HepG2 (cell line): ENCODE measurements around the gene ZFP90. TPM values are rescaled to one million over a fixed set of nuclear protein-coding genes. Genes with fewer than 3 reads are reported as not detected.

Source experiments
- AGO1 ChIP-seq: fragments of 200-400 bp; formaldehyde crosslinking; IDR thresholded peaks from 2 replicates; pipeline ENCODE4 v1.6.1; 2017; ENCODE audit warnings: mild to moderate bottlenecking, low read depth, low read length, moderate library complexity; ENCODE audit not compliant: poor library complexity, severe bottlenecking
- BCL6 ChIP-seq: IDR thresholded peaks from 2 replicates; pipeline ENCODE4 v1.6.1; 2016; ENCODE audit warnings: missing genetic modification reagents, missing compliant biosample characterization
- CBX5 ChIP-seq: sonication (generic); formaldehyde crosslinking; IDR thresholded peaks from 2 replicates; pipeline ENCODE4 v1.4.0; 2020; ENCODE audit warnings: missing genetic modification reagents, borderline replicate concordance
- HOXD1 ChIP-seq: sonication (generic); formaldehyde crosslinking; IDR thresholded peaks from 2 replicates; pipeline ENCODE4 v1.5.0; 2020; ENCODE audit warnings: missing genetic modification reagents
- NFE2L2 ChIP-seq: fragments of 150-350 bp; IDR thresholded peaks from 2 replicates; pipeline ENCODE4 v1.6.1; 2014; ENCODE audit warnings: low read length
- POGZ ChIP-seq: sonication (generic); formaldehyde crosslinking; IDR thresholded peaks from 2 replicates; pipeline ENCODE4 v1.4.0; 2020; ENCODE audit warnings: mild to moderate bottlenecking, missing genetic modification reagents
- TBX3 ChIP-seq: fragments of 450-650 bp; IDR thresholded peaks from 2 replicates; pipeline ENCODE4 v1.6.1; 2017; ENCODE audit warnings: antibody characterized with exemption, mild to moderate bottlenecking, inconsistent platforms, borderline replicate concordance
- ZEB1 ChIP-seq: IDR thresholded peaks from 2 replicates; pipeline ENCODE4 v1.6.1; 2012; ENCODE audit warnings: mild to moderate bottlenecking, low read depth, inconsistent platforms; ENCODE audit not compliant: insufficient replicate concordance
- ZNF17 ChIP-seq: sonication (generic); formaldehyde crosslinking; IDR thresholded peaks from 2 replicates; pipeline ENCODE4 v1.5.0; 2020; ENCODE audit warnings: mild to moderate bottlenecking, missing genetic modification reagents
- ZNF547 ChIP-seq: sonication (generic); formaldehyde crosslinking; IDR thresholded peaks from 2 replicates; pipeline ENCODE4 v1.5.1; 2020; ENCODE audit warnings: mild to moderate bottlenecking, missing genetic modification reagents
- ZNF557 ChIP-seq: sonication (generic); formaldehyde crosslinking; IDR thresholded peaks from 2 replicates; pipeline ENCODE4 v1.4.0; 2020; ENCODE audit warnings: missing genetic modification reagents
- ZSCAN12 ChIP-seq: sonication (generic); formaldehyde crosslinking; IDR thresholded peaks from 2 replicates; pipeline ENCODE4 v1.9.0; 2021; ENCODE audit warnings: mild to moderate bottlenecking, missing genetic modification reagents
- polyA plus RNA-seq, 8 experiments: library from polyadenylated mRNA; depleted of rRNA in 3 of 8; stranded (reverse) in 7 of 8; unstranded in 1 of 8; fragments of >200 nt; fragmentation: Illumina TruSeq in 4 of 8; extraction: Trizol in 4 of 8; gene quantifications; 2 replicates each; pipeline versions ENCODE4 v1.2.1 to v1.2.3, GENCODE V29; 2011 to 2016; ENCODE audit warnings: low read depth in 4 of 8, missing spikeins in 1 of 8, mixed read lengths in 1 of 8; ENCODE audit not compliant: insufficient read depth in 1 of 8
- total RNA-seq, 5 experiments: library from RNA; depleted of rRNA; stranded (reverse); fragments of >200 nt; fragmentation: Illumina TruSeq; extraction: Trizol; gene quantifications; 2 replicates each; pipeline ENCODE4 v1.2.3, GENCODE V29; 2016; ENCODE audit warnings: low read depth in 1 of 5
- TF ChIP-seq, protein P1 (sequence below), 2 experiments: sonication (generic) in 1 of 2; formaldehyde crosslinking in 1 of 2; IDR thresholded peaks; 2 replicates each; pipeline versions ENCODE4 v1.4.0 to v1.6.1; 2018 to 2020; ENCODE audit warnings: missing genetic modification reagents in 2 of 2, borderline replicate concordance in 1 of 2, low read depth in 1 of 2, mild to moderate bottlenecking in 1 of 2, missing biosample characterization in 1 of 2
- TF ChIP-seq, protein P2 (sequence below): IDR thresholded peaks from 2 replicates; pipeline ENCODE4 v1.6.1; 2012; ENCODE audit warnings: inconsistent platforms
- TF ChIP-seq, protein P3 (sequence below): sonication (generic); formaldehyde crosslinking; IDR thresholded peaks from 2 replicates; pipeline ENCODE4 v1.4.0; 2020; ENCODE audit warnings: mild to moderate bottlenecking, missing genetic modification reagents
- TF ChIP-seq, protein P4 (sequence below): sonication (generic); formaldehyde crosslinking; IDR thresholded peaks from 2 replicates; pipeline ENCODE4 v1.8.1; 2023; ENCODE audit warnings: missing genetic modification reagents, mild to moderate bottlenecking, borderline replicate concordance
- TF ChIP-seq, protein P5 (sequence below): sonication (generic); formaldehyde crosslinking; IDR thresholded peaks from 2 replicates; pipeline ENCODE4 v1.4.0; 2020; ENCODE audit warnings: missing genetic modification reagents, mild to moderate bottlenecking, borderline replicate concordance

Gene ZFP90
- total and polyA plus RNA-seq, 2 of the 13 experiments (the other 11 are each of a cell fraction or from before 2014, with no cell fraction given), result 17.6 to 18.9 TPM

DNA sequence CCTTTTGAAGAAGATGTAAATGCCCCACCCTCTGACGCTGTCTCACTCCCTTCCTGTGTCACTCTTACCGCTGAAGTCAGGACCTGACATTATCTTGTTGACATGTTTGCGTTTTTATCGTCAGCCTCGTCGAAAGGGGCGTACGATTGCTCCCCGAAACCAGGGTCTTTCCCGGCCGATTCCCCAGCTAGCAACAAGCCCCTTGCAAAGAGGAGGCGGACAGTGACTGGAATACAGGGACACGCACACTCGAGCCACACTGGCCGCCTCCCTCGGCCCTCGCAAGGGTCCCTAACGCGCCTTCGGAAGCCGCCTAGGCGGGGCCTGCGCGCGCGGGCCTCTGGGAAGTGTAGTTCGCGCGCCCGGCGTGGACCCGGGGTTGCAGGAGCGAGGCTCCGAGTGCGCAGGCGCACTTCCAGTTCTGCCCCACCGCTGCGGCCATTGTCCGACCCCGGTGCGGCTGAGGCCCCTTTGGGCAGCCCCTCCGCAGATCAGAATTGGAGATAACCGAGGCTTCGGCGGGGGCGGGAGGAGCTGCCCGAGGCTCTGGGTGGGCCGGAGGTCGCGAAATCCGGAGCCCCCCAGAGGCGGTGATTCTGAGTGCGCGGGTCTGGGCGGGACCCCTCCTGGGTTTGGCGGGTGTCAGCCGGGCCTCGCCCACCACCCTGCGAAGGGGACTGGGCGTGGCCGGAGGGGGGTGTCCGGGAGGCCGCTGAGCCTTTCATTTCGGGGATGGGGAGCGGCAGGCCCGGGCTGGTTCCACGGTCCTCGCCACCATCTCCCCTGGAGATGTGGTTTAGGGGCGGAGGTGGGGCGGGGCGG lies at the start of gene ZFP90 (continued):
- TF ChIP-seq ZEB1 (no peak), BCL6 (0 out of 2 replicates have a peak, but pooled peaks have one; percentile 13), AGO1 (no peak), ZNF17 (CRISPR knock-in tag) (no peak), NFE2L2 (no peak), ZNF547 (CRISPR knock-in tag) (peak; percentile 90), CBX5 (peak; percentile 54; the same call in 1 of the 2 replicates), ZNF557 (CRISPR knock-in tag) (peak; percentile 23; the same call in 1 of the 2 replicates), ZSCAN12 (peak; percentile 84; the same call in 1 of the 2 replicates), HOXD1 (CRISPR knock-in tag) (no peak; the same call in 1 of the 2 replicates), POGZ (peak; percentile 77), TBX3 (no peak)
- TF ChIP-seq, protein P1, sequence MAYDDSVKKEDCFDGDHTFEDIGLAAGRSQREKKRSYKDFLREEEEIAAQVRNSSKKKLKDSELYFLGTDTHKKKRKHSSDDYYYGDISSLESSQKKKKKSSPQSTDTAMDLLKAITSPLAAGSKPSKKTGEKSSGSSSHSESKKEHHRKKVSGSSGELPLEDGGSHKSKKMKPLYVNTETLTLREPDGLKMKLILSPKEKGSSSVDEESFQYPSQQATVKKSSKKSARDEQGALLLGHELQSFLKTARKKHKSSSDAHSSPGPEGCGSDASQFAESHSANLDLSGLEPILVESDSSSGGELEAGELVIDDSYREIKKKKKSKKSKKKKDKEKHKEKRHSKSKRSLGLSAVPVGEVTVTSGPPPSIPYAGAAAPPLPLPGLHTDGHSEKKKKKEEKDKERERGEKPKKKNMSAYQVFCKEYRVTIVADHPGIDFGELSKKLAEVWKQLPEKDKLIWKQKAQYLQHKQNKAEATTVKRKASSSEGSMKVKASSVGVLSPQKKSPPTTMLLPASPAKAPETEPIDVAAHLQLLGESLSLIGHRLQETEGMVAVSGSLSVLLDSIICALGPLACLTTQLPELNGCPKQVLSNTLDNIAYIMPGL (CRISPR knock-in tag; IDR thresholded peaks at IDR 0.05; ENCODE audit: borderline replicate concordance in 1 of 2, low read depth in 1 of 2), result peak; percentile 42 to 60; a peak in 2 of 4 replicates
- TF ChIP-seq, protein P2, sequence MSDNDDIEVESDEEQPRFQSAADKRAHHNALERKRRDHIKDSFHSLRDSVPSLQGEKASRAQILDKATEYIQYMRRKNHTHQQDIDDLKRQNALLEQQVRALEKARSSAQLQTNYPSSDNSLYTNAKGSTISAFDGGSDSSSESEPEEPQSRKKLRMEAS, result peak; percentile 57; the same call in 1 of the 2 replicates
- TF ChIP-seq, protein P3, sequence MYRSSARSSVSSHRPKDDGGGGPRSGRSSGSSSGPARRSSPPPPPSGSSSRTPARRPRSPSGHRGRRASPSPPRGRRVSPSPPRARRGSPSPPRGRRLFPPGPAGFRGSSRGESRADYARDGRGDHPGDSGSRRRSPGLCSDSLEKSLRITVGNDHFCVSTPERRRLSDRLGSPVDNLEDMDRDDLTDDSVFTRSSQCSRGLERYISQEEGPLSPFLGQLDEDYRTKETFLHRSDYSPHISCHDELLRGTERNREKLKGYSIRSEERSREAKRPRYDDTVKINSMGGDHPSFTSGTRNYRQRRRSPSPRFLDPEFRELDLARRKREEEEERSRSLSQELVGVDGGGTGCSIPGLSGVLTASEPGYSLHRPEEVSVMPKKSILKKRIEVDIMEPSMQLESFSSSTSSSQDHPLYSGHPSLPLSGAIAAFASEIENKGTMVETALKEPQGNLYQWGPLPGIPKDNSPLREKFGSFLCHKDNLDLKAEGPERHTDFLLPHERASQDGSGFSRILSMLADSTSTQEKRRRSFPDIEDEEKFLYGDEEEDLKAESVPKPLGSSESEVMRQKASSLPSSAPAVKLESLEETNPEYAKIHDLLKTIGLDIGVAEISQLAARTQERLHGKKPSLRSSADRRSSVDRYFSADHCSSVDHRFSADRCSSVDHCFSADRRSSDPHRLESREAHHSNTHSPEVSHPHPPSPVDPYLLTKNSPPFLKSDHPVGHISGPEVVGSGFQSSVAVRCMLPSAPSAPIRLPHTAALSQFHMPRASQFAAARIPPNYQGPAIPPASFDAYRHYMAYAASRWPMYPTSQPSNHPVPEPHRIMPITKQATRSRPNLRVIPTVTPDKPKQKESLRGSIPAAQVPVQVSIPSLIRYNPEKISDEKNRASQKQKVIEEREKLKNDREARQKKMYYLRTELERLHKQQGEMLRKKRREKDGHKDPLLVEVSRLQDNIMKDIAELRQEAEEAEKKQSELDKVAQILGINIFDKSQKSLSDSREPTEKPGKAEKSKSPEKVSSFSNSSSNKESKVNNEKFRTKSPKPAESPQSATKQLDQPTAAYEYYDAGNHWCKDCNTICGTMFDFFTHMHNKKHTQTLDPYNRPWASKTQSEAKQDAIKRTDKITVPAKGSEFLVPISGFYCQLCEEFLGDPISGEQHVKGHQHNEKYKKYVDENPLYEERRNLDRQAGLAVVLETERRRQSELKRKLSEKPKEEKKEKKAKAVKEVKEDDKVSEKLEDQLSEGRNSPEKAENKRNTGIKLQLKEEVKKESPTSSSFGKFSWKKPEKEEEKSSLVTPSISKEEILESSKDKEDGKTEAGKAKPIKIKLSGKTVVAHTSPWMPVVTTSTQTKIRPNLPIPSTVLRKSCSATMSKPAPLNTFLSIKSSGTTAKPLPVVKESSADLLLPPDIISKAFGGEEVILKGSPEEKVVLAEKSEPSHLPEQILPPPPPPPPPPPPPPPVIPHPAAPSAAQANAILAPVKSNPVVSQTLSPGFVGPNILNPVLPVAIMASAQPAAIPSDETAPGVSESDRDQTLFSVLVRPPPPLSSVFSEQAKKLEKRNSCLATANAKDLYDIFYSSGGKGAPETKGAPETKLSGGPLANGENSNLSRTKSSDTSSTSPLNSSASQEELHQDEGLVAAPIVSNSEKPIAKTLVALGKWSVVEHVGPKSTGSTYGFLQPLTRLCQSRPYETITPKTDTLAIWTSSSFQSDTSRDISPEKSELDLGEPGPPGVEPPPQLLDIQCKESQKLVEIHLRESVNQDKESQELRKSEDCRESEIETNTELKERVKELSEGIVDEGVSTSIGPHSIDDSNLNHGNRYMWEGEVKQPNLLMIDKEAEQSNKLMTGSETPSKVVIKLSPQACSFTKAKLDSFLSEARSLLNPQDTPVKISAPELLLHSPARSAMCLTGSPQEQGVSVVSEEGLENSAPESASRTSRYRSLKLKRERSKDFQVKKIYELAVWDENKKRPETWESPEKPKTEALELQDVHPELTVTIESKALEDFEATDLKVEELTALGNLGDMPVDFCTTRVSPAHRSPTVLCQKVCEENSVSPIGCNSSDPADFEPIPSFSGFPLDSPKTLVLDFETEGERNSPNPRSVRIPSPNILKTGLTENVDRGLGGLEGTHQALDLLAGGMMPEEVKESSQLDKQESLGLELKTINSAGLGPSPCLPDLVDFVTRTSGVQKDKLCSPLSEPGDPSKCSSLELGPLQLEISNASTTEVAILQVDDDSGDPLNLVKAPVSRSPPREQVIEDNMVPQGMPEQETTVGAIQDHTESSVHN (CRISPR knock-in tag), result no peak
- TF ChIP-seq, protein P4, sequence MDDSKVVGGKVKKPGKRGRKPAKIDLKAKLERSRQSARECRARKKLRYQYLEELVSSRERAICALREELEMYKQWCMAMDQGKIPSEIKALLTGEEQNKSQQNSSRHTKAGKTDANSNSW (CRISPR knock-in tag), result 0 out of 2 replicates have a peak, but pooled peaks have one; percentile 58
- TF ChIP-seq, protein P5, sequence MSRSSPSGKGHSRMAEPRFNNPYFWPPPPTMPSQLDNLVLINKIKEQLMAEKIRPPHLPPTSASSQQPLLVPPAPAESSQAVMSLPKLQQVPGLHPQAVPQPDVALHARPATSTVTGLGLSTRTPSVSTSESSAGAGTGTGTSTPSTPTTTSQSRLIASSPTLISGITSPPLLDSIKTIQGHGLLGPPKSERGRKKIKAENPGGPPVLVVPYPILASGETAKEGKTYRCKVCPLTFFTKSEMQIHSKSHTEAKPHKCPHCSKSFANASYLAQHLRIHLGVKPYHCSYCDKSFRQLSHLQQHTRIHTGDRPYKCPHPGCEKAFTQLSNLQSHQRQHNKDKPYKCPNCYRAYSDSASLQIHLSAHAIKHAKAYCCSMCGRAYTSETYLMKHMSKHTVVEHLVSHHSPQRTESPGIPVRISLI (CRISPR knock-in tag), result no peak
